Calu3 (cell line): ENCODE data around the gene TRIM31. TPM values are rescaled to one million over a fixed set of nuclear protein-coding genes. Genes with fewer than 3 reads are reported as not detected.
A peak's percentile ranks its signal among the peaks of the same experiment; 100 is the strongest.

ENCODE experiments used
- BruUV-seq: library from RNA; stranded (reverse); fragments of 400-500 nt; replicated peaks from 2 replicates; lab custom pipeline; 2021; lab: Mats Ljungman, UMichigan
- CTCF ChIA-PET: fragments of 300-600 bp; sonication (Branson Sonifier 250); formaldehyde crosslinking; loops from one replicate; lab custom pipeline; 2022; ENCODE audit warnings: antibody characterized with exemption; lab: Charles Lee
- DNase-seq: peaks from one replicate; pipeline ENCODE4 v3.0.0; 2022
- H3K27ac Mint-ChIP-seq: one replicate; pipeline ENCODE4 v1.8.0; 2022; ENCODE audit warnings: mixed read lengths; ENCODE audit not compliant: unreplicated experiment
- H3K27me3 Mint-ChIP-seq: one replicate; pipeline ENCODE4 v1.8.0; 2022; ENCODE audit warnings: mixed read lengths; ENCODE audit not compliant: unreplicated experiment
- H3K36me3 Mint-ChIP-seq: one replicate; pipeline ENCODE4 v1.8.0; 2022; ENCODE audit warnings: mild to moderate bottlenecking, moderate library complexity, mixed read lengths; ENCODE audit not compliant: insufficient read depth, unreplicated experiment
- H3K4me1 Mint-ChIP-seq: one replicate; pipeline ENCODE4 v1.8.0; 2022; ENCODE audit warnings: mild to moderate bottlenecking, low read depth, mixed read lengths; ENCODE audit not compliant: unreplicated experiment
- H3K4me3 Mint-ChIP-seq: one replicate; pipeline ENCODE4 v1.8.0; 2022; ENCODE audit warnings: mild to moderate bottlenecking, low read depth, moderate library complexity, mixed read lengths; ENCODE audit not compliant: unreplicated experiment
- H3K9me3 Mint-ChIP-seq: one replicate; pipeline ENCODE4 v1.8.0; 2022; ENCODE audit warnings: low read depth, mixed read lengths; ENCODE audit not compliant: unreplicated experiment
- intact Hi-C: fragments of 100-400 bp; cut with micrococcal nuclease; formaldehyde crosslinking; loops from one replicate; pipeline ENCODE4 v1.10.0; 2022; ENCODE audit not compliant: unreplicated experiment
- total RNA-seq: library from RNA; stranded (reverse); gene quantifications from 2 replicates; pipeline ENCODE4 v1.2.3, GENCODE V29; 2022
- TF ChIP-seq, protein P1 (sequence below): fragments of 200-600 bp; IDR thresholded peaks from one replicate; pipeline ENCODE4 v1.8.0; 2022; ENCODE audit warnings: antibody characterized with exemption; ENCODE audit not compliant: unreplicated experiment

TRIM31 gene
- total RNA-seq, 1 experiment from 2014 or later = 161 TPM

DNA sequence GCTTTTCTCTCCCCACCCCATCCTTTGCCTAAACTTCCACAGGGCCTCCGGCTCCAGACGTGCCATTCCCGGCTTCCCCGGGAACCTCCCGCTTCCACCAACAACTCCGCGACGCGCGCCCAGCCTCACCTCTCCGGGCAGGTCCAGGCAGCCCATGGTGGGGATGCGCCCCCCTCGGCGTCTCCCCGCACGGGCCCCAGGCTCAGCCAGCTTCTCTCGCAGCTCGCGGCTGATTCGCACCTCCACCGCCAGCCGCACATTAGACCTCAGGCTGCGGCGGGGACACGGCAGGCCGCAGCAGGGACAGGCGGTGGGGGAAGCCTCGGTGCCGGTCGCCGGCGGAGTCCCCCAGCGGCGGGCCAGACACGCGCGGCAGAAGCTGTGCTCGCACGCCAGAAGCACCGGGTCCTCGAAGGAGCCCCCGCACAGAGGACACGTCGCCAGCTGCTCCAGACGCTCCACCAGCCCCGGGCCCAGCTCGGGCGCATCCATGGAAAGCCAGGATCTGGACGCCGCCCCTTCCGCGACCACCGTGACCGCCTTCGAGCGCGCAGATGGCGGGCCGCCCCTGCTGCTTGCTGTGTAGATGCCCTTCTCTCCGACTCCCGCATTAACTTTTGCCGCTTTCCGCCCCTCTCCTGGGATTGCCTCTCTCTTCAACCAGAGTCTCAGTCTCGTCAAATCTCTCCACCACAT, 37.6 kb downstream of the TRIM31 start, which contains the start of gene RNF39:
Gene RNF39 (minus strand): TSS at position 676 of the 696 bp plus-strand sequence. CDS start 184 bp downstream, at position 492.
- Mint-ChIP-seq H3K36me3 (peaks cover 51% of the 10 kb centered on the region), H3K27me3 (peaks cover 72% of the 10 kb centered on the region), H3K4me1 (peaks cover 45% of the 10 kb centered on the region), H3K9me3 (no peaks in the 10 kb centered on the region), H3K4me3 (peak within 1 kb of the TSS; percentile 76), H3K27ac (peak within 1 kb of the TSS; percentile 80)
- CTCF ChIA-PET = no interaction called here
- peak; percentile 21 for DNase-seq
- TF ChIP-seq, protein P1, sequence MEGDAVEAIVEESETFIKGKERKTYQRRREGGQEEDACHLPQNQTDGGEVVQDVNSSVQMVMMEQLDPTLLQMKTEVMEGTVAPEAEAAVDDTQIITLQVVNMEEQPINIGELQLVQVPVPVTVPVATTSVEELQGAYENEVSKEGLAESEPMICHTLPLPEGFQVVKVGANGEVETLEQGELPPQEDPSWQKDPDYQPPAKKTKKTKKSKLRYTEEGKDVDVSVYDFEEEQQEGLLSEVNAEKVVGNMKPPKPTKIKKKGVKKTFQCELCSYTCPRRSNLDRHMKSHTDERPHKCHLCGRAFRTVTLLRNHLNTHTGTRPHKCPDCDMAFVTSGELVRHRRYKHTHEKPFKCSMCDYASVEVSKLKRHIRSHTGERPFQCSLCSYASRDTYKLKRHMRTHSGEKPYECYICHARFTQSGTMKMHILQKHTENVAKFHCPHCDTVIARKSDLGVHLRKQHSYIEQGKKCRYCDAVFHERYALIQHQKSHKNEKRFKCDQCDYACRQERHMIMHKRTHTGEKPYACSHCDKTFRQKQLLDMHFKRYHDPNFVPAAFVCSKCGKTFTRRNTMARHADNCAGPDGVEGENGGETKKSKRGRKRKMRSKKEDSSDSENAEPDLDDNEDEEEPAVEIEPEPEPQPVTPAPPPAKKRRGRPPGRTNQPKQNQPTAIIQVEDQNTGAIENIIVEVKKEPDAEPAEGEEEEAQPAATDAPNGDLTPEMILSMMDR = no peak
- intact Hi-C loops = no loop called here
- TSS peak; percentile 85 for BruUV-seq

DNA sequence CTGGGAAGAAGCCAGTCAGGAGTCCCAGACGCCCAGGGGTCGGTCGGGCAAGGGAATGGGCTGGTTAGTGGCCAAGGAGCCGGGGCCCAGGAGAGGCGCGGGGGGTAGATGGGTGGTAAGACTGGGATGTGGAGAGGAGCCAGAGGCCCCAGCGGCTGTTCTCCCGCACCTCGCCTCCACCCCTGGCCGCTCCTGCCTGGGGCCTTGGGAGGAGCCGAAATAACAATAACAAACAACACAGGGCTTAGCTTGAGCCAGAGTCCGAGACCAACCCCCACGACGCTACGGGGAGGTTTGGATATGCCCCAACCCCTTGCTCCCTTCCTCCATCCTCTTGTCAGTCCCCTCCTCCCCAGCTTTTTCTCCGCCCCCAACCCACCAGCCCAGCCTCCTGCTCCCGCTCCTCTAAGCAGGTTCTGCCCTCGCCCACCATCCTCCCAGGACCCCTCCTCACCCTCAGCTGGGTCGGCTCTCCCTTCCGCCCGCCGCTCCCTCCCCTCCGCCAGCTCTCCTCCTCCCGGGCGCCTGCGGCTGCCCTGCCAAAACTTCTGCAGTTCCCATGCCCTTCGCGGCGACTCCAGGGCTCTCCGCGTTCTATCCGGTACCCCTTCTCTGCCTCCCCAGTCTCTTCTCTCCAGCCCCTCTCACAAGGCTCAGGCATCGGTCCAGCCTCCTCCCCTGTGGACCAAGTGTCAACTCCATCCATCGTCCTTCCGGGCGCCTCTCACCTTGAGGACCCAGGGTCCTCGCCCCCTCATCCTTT, 38.4 kb downstream of the TRIM31 start:
- CTCF ChIA-PET = no interaction called here
- no peaks in the 10 kb centered on the region for H3K9me3 Mint-ChIP-seq
- intact Hi-C loops = no loop called here
- peak overlapping the region; percentile 76 for H3K4me3 Mint-ChIP-seq
- no peak for DNase-seq
- TF ChIP-seq, protein P1 = no peak
- H3K36me3 Mint-ChIP-seq = peaks cover 54% of the 10 kb centered on the region
- H3K27ac Mint-ChIP-seq = peak overlapping the region; percentile 80
- no TSS peak for BruUV-seq
- peaks cover 45% of the 10 kb centered on the region for H3K4me1 Mint-ChIP-seq
- H3K27me3 Mint-ChIP-seq = peaks cover 66% of the 10 kb centered on the region

DNA sequence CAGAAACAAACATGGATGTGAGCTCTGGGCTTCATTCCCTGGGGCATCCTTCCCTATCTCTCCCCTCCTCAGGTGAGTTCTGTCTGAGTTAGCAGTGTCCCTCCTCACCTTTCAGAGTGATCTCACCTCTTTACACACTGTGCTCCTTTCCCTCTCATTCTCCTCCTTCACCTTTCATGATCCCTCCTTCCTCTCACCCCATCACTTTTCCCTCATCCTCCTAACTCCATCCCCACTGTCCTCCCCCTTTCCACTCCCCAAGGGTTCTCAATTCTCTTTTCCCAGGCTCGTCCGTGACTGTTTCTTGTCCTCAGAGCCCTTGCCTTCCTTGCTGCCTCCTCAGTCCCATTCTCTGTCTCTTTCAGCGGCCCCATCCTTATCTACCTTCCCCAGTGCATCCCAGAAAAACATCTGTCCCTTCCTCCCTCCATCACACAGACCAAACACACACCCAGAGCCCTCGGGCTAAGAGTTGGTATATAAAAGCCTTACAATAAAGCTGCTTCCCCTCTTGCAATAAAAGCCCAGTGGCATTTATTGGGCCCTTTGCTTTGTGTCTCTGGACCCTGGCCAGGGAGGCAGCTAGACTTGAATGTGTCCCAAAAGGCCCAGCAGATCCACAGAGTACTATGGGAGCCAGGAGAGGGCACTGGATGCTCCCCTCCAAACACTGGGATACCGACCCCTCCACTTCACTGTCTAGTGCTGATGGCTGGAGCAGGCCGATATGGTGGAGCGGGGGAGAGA, 39.2 kb downstream of the TRIM31 start:
- CTCF ChIA-PET = no interaction called here
- H3K4me1 Mint-ChIP-seq = peaks cover 46% of the 10 kb centered on the region
- no TSS peak for BruUV-seq
- peaks cover 54% of the 10 kb centered on the region for H3K36me3 Mint-ChIP-seq
- intact Hi-C loops = no loop called here
- TF ChIP-seq, protein P1 = no peak
- peaks cover 58% of the 10 kb centered on the region for H3K27me3 Mint-ChIP-seq
- peak overlapping the region; percentile 76 for H3K4me3 Mint-ChIP-seq
- no peak for DNase-seq
- H3K9me3 Mint-ChIP-seq = no peaks in the 10 kb centered on the region
- no peak overlapping the region for H3K27ac Mint-ChIP-seq

DNA sequence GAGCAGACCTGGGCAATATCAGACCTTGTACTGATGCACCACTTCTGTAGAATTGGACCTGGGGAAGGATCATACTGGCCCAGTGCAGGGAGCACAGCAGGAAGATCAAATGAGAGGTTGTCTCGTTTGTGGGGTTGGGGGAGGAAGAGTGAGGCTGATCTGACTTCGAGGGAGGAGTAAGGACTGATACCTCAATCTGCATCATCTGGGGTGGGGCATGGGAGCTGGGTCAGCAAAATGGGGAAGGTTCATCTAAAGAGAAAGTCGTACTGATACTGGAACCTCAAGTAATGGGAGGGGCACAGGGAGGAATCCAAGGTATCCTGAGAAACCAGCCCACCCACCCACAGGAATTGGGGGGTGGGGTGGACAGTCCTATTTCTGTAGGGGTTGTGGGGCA, 41.0 kb downstream of the TRIM31 start:
- peak overlapping the region; percentile 15 for H3K27ac Mint-ChIP-seq
- TF ChIP-seq, protein P1 = no peak
- no peak for DNase-seq
- intact Hi-C loops = no loop called here
- no peak overlapping the region for H3K4me3 Mint-ChIP-seq
- H3K9me3 Mint-ChIP-seq = no peaks in the 10 kb centered on the region
- no TSS peak for BruUV-seq
- CTCF ChIA-PET = no interaction called here
- peaks cover 51% of the 10 kb centered on the region for H3K27me3 Mint-ChIP-seq
- H3K4me1 Mint-ChIP-seq = peaks cover 62% of the 10 kb centered on the region
- peaks cover 71% of the 10 kb centered on the region for H3K36me3 Mint-ChIP-seq
